Measurements from ENCODE around the gene SLC29A4. TPM values are rescaled to one million over a fixed set of nuclear protein-coding genes. Genes with fewer than 3 reads are reported as not detected.

Gene SLC29A4
- total RNA-seq, 1 donor from 2014 or later, result 9.7 TPM

GRCh38 chr7:5343884-5344283 lies 61.1 kb downstream of the SLC29A4 start:
- Mint-ChIP-seq H3K36me3 (ENCODE audit: low read depth) (peaks cover 50% of the 10 kb centered on the region), H3K9me3 (ENCODE audit: low read depth) (peaks cover 11% of the 10 kb centered on the region), H3K4me3 (ENCODE audit: unreplicated experiment) (no peak overlapping the region), H3K4me1 (ENCODE audit: low read depth) (no peaks in the 10 kb centered on the region), H3K27ac (ENCODE audit: unreplicated experiment) (no peak overlapping the region), H3K27me3 (ENCODE audit: low read depth) (no peaks in the 10 kb centered on the region)
- no peak for DNase-seq (ENCODE audit: low spot score)
- no peak for TF ChIP-seq CTCF (IDR thresholded peaks at IDR 0.05)

- Mint-ChIP-seq H3K27ac (ENCODE audit: unreplicated experiment) (no peak overlapping the region), H3K36me3 (ENCODE audit: low read depth) (peaks cover 50% of the 10 kb centered on the region), H3K27me3 (ENCODE audit: low read depth) (no peaks in the 10 kb centered on the region), H3K4me1 (ENCODE audit: low read depth) (no peaks in the 10 kb centered on the region), H3K4me3 (ENCODE audit: unreplicated experiment) (no peak overlapping the region), H3K9me3 (ENCODE audit: low read depth) (peaks cover 11% of the 10 kb centered on the region)
- no peak for TF ChIP-seq CTCF (IDR thresholded peaks at IDR 0.05)
- no peak for DNase-seq (ENCODE audit: low spot score)
Observed at GRCh38 chr7:5344342-5344741, 61.6 kb downstream of the SLC29A4 start.

GRCh38 chr7:5345171-5345570 lies 62.4 kb downstream of the SLC29A4 start:
- no peak for TF ChIP-seq CTCF (IDR thresholded peaks at IDR 0.05)
- Mint-ChIP-seq H3K4me1 (ENCODE audit: low read depth) (no peaks in the 10 kb centered on the region), H3K27ac (ENCODE audit: unreplicated experiment) (no peak overlapping the region), H3K4me3 (ENCODE audit: unreplicated experiment) (no peak overlapping the region), H3K9me3 (ENCODE audit: low read depth) (peaks cover 11% of the 10 kb centered on the region), H3K27me3 (ENCODE audit: low read depth) (no peaks in the 10 kb centered on the region), H3K36me3 (ENCODE audit: low read depth) (peaks cover 46% of the 10 kb centered on the region)
- no peak for DNase-seq (ENCODE audit: low spot score)

GRCh38 chr7:5345671-5346070 lies 62.9 kb downstream of the SLC29A4 start:
- Mint-ChIP-seq H3K9me3 (ENCODE audit: low read depth) (peaks cover 11% of the 10 kb centered on the region), H3K4me3 (ENCODE audit: unreplicated experiment) (no peak overlapping the region), H3K4me1 (ENCODE audit: low read depth) (peaks cover under 1% of the 10 kb centered on the region), H3K27me3 (ENCODE audit: low read depth) (no peaks in the 10 kb centered on the region), H3K36me3 (ENCODE audit: low read depth) (peaks cover 44% of the 10 kb centered on the region), H3K27ac (ENCODE audit: unreplicated experiment) (no peak overlapping the region)
- DNase-seq (ENCODE audit: low spot score), result no peak
- TF ChIP-seq CTCF (IDR thresholded peaks at IDR 0.05), result no peak

- H3K36me3 Mint-ChIP-seq (ENCODE audit: low read depth), result peaks cover 32% of the 10 kb centered on the region
- H3K9me3 Mint-ChIP-seq (ENCODE audit: low read depth), result peaks cover 8% of the 10 kb centered on the region
- H3K27me3 Mint-ChIP-seq (ENCODE audit: low read depth), result no peaks in the 10 kb centered on the region
- no peak for TF ChIP-seq CTCF (IDR thresholded peaks at IDR 0.05)
- no peak for DNase-seq (ENCODE audit: low spot score)
- H3K27ac Mint-ChIP-seq (ENCODE audit: unreplicated experiment), result no peak overlapping the region
- no peak overlapping the region for H3K4me3 Mint-ChIP-seq (ENCODE audit: unreplicated experiment)
- H3K4me1 Mint-ChIP-seq (ENCODE audit: low read depth), result peaks cover 18% of the 10 kb centered on the region
Observed at GRCh38 chr7:5348134-5349004, 65.6 kb downstream of the SLC29A4 start.

Measured in chondrocyte (in vitro differentiated cells).